T-helper 1 cell (primary cell): Measurements from ENCODE around the gene OR51E2.

Experiments used
- DNase-seq, 5 donors: peaks; one replicate each; pipeline ENCODE4 v3.0.0-alpha.2; 2012 to 2020
- total RNA-seq, 4 donors: gene quantifications; one replicate each; lab custom pipeline; 2026; lab: John Stamatoyannopoulos, UW

Gene OR51E2, protein sequence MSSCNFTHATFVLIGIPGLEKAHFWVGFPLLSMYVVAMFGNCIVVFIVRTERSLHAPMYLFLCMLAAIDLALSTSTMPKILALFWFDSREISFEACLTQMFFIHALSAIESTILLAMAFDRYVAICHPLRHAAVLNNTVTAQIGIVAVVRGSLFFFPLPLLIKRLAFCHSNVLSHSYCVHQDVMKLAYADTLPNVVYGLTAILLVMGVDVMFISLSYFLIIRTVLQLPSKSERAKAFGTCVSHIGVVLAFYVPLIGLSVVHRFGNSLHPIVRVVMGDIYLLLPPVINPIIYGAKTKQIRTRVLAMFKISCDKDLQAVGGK
- 0 reads per million in 4 donors for total RNA-seq

DNA sequence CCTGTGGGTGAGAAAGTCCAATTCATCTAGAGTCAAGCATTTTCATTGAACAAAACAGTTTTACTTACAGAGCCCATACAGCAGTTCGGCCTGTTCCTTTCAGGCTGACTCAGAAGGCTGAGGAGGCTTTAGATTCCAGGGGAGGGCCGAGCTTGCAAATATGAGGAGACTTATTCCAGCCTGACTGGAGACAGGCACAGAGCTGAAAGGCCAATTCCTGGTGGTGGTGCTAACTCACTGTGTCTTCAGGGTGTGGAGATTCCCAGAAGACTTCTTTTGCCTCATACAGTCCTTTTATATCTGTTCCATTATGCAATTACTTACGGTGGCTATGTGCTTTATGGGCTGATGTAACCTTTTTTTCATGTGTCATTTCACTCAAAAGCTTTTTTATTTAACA, at the start of gene OR51E2:
OR51E2 (minus strand) TSS at position 269 of the 400 bp plus-strand sequence. CDS start 15,142 bp downstream, outside the sequence.
- DNase-seq, result no peak

DNA sequence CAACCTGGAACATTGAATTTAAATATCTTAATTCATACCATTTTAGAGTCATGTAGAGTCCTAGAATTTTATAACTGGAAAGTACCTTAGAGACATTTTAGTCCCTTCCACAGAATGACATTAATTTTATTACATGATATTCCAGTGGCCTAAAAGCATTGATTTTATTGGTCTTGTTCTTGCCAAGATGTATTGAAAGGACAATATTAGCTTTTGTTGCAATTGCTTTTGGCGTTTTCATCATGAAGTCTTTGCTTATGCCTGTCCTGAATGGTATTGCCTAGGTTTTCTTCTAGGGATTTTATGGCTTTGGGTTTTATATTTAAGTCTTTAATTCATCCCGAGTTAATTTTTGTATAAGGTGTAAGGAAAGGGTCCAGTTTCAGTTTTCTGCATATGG, 43.1 kb upstream of the OR51E2 start:
- DNase-seq, result no peak

DNA sequence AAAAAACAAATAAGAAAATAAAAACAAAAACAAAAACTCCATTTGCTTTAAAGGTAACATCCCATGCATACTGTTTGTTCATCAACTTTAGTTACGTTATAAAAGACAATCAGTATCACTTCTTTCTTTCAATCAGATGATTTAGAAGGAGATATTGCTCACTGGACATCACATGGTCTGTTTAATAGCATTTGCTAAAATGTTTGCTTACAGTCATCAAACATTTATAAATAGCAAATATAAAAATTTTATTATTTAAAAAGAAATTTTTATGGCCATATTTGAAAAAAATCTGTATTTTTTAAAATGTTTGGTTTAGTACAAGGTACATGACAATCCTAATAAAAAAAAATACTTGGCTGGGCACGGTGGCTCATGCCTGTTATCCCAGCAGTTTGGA, 29.5 kb upstream of the OR51E2 start:
- no peak for DNase-seq

DNA sequence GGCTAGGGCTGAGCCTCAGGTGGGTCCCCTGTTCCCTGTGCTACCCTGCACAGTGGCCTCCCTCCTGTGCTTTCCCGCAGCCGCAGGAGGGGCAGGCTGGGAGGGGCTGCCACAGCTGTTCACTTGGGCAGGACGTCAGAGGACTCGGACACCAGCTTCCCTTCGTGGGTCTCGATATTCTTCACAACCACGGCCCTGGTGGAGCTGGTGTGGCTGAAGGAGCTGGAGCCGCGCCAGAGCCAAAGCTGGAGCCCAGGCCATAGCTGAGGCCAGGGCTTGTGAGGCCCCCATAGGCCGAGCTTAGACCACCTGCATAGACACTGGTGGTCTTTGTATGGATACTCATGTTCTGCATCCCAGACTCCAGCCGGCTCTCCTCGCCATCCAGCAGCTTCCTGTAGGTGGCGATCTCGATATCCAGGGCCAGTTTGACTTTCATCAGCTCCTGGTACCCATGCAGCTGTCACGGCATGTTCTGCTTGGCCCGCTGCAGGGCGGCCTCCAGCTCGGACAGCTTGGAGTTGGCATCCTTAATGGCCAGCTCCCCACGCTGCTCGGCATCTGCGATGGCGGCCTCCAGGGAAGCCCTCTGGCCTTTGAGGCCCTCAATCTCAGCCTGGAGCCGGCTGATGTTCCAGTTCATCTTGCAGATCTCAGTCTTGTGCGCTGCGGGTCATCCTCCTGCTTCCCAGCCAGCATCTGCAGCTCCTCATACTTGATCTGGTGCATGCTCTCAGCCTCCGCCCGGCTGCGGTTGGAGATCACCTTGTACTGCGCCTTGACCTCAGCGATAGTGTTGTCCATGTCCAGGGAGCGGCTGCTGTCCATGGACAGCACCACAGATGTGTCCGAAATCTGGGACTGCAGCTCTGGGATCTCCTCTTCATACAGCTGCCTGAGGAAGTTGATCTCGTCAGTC, 25.2 kb upstream of the OR51E2 start:
- peak in 1 of 5 donors; percentile 1 for DNase-seq

DNA sequence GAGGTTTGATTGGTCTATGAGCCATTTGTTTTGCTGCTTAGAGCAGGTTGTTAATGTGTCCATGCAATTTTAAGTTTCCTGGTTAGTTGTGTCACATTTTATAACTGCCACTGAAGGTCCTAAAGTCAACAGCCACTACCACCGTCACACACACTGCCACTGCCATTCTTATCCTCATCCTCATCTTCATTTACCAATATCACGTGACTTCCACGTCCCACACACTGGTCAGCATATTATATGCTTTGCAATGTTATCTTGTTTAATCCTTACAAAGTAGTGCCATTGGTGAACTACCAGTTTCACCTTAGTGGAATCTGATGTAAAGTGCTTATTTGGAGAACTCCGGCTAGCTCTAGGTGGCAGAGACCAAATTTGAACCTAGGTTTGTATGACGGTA, 16.6 kb upstream of the OR51E2 start:
- no peak for DNase-seq

DNA sequence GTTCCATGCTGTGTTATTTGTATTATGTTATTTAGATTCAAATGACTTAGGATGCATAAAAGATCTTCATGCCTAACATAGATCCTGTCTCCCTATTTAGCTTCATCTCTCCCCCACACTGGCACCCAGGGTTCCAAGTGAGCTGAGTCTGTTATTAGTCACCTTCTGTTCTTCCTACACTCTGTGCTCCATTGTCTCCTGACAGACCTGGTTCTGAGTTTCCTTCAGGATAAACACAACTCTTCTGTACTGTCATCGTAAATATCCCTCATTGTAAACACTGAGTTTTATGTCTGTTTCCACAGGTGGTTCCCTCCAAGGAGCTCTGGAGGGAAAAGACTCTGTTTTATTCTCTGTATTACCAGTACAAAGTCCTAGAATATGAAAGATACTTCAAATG, 15.6 kb upstream of the OR51E2 start:
- no peak for DNase-seq

DNA sequence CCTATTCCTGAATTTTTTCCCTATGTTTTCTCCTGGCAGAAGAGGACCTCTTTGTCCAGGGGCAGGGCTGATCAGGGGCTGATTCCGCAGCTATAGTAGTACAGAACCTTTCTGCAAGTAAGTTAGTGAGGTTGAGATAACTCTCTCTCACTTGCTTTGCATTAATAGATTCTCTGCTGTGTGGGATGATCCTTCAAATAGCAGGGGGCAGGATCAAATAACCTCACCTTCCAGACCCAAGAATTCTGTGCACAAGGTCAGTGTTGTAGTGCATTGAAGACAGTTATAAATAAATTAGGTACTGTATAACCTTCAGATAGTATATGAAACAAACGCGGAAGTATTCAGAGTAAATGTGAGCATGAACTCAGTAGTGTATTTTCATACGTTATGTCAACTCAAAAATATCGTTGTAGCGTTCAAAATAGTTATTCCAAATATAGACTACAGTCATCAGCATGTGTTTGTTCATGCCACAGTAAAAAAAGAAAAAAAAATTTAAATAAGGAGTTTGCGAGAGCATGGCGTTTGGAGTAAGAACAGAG, 7.2 kb upstream of the OR51E2 start:
- DNase-seq, result no peak

DNA sequence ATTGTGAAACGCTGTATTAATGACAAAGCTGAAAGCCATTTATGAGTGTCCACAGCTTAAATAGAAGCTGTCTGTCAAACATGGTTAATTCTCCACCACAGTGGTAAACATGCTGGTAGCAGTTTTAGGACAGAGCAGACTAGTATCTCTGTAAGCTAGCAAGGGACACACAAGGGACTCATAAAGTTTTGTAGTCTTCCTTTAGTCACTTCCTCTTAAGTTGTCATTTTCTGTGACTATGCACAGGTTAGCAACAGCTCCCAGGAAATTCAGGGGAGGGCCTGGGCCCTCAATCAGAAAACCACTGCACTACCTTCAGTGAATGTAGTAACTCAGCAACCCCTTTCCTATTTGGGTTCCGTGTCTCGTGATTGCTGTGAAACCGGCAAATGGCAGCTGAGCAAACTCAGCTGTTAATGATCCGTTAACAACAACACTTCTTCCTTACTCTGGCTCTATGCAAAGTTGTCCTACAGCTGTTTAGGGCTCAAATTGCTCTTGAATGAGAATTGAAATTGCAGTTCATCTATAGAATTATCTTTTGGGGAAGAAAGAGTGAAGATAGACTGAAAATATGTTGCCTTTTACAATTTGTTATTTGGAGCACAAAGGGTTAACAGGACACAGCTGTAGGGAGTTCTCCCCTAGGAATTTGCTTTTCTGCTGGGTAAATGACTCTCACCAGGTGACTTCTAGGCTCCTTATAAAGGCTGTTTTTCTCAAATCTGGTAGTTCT, 6.6 kb upstream of the OR51E2 start, which contains the start of gene MMP26:
MMP26 (plus strand) TSS at position 731 of the 736 bp plus-strand sequence.
- no peak for DNase-seq

DNA sequence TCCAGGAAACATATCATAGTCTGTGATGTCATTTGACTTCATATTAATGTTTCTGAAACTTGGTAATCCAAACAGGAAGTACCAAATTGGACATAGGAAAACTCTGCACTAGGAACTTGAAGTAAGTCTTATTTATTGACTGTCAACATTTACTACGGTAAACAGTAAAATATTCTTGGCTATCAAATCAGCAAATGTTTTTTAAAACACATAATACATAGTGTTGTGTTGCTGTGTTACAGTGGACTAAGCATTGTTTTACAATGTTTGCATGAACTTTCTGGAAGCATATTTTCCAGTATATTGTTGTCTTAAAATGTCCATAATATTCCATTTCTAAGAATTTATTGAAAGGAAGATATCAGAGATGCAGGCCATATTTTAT, 2.8 kb upstream of the OR51E2 start:
- no peak for DNase-seq

DNA sequence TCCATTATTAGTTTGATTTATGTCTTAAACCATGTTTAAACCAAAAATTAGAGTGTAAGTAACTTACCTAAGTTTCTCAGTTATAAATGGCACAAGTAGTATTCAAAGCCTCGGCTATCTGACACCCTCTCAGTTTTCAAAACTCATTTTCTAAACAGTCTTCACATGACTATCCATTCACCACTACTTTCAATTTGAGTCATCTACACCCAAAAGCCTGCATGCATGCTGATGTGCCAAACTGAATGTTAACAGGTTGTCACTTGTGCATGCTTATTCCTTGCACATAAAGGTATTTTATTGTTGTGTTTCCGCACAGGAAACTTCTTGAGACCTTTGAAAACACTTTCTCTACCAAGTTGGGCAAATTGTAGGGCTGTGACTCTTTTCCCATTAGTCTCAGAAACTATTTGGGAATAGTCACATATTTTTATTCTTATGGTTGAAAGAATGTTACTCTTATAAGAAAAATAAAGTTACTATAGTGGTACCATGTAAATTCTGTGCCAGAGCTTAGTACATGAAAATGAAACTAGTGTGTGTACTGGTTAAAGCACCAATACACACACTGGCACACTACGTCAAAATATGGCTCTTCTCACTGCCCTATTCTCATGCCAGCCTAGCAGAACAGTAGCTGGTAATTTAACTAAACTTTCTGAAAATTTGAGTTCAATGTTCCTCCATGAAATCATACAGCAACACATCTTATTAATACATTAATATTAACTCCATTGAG, 2.2 kb upstream of the OR51E2 start:
- DNase-seq, result peak in 1 of 5 donors; percentile 51

DNA sequence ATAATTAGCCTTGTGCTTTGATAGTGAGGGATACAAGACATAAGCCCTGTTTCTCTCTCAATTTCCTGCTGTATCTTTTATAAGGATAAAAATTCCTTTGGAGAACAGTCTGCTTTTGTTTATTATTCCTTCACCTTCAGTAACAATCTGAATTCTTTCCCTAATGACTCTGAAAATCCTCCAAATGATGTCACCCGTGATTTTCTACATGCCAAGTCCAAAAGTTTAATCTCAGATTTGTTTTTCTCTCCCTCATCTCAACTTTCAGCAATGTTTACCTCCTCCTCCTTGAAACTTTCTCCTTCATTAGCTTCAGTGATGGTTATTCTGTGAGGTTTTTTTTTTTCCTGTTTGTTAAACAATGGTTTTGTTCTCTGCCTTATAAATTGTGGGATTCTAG, 2.2 kb downstream of the OR51E2 start:
- DNase-seq, result no peak

DNA sequence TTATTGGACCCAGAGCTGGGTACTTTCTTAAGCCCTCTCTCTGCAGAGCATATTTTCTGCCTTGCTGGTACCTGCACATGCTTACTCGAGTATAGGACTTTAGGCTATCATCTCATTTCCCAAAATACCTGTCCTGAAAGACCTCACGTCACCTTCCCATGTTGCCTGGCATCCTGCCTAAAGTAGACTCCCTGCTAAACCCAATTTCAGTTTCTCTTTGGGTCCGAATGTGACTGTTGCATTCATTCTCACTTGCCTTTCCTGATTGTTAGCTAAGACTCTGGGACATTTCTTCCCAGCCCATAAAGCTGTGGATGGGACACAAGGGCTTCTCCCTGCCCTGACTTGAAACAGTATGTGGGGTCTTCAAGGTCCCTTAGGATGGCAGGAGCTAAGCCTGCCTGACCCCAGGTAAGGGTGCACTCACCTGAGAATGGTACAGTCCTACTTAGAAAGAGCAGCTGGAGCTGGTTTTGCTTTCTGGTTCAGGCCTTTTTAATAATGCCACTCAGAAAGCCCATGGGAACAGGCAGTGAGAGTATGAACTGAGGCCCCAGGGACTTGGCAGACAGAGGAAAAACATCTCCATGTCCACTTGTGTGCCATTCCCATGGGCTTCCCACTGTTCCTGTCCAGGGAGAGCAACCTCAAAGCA, 12.9 kb downstream of the OR51E2 start:
- no peak for DNase-seq

DNA sequence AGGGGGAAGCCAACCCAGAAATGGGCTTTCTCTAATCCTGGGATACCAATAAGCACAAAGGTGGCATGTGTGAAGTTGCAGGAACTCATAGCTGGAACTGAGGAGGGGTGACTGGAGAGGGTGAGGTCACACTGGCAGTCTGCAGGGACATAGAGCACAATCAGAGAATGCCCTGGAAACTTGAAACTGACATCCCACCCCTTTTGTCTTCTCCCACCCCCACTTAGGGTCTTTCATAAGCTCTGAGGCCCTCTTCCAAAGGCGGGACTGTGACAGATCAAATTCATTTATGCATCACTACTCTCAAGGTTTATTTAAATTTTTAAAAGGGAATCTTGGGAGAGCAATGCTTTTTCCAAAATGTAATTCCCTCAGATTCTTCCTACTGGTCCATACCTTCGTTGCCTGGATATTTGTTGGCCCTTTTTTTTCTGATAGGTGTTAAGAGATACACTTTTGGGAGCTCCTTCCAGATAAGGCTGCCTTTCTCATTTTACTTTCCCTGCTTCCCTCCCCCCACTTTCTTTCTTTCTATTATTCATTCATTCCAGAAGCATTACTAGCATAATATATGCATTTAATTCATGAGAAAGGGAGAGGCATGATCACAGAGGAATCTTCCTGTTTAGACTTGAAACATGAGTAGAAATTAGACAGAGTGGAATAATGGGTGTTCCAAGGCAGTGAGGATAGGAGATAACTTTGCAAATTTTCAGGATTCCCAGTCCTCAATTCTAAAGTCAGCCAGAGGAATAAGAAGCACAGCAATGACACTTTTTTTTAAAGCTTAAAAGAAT, 14.8 kb downstream of the OR51E2 start:
- no peak for DNase-seq

DNA sequence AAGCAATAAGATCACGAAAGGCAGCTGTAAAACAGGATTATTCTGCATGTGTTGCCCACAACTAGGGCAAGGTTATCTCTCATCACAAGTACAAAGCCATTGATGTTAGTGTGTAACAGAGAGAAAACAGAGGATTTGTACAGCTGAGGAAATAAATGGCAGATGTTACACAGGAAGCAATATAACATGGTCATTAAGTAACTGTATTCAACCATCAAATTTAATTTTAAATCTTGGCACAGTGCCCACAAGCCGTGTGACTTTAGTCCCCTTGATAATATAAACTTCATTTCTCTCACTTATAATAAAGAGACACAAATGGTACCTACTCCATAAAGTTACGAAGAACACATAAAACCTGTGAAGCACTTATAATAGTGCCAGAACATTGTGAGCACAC, 17.3 kb downstream of the OR51E2 start:
- no peak for DNase-seq

DNA sequence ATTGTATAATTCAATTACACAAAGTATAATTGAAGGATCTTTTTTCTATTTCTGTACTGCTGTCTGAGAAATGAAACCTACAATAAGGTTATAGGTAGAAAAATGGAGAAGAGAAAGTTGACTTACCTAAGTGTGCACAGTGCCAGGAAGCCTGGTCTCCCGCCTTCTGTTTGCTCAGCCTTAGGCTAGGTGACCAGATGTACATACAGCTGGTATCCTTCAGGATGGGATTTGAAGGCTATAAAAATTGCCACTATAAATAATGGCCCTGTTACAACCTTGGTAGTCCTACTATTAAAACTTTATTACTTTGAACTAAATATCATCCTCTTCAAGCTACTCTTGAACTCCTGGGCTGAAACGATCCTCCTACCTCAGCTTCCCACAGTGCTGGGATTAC, 19.7 kb downstream of the OR51E2 start:
- no peak for DNase-seq

DNA sequence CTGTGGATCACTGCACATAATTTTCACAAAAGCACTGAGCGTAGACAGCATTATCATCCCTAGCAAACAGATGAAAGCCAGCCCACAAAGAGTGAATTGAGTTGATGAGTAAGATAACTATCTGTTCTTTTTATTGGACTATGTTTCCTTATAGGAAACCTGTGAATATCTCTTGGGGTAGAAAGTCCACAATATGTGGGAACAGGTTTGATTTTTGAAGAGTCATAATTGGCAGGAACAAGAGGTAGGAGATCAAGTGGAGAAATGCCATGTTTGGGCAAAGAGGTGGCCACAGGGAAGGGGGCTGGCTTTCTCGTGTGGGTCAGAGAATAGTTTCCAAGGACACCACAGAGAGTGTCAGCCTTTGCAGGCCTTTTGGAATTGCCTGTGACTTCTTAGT, 23.9 kb downstream of the OR51E2 start:
- DNase-seq, result no peak

DNA sequence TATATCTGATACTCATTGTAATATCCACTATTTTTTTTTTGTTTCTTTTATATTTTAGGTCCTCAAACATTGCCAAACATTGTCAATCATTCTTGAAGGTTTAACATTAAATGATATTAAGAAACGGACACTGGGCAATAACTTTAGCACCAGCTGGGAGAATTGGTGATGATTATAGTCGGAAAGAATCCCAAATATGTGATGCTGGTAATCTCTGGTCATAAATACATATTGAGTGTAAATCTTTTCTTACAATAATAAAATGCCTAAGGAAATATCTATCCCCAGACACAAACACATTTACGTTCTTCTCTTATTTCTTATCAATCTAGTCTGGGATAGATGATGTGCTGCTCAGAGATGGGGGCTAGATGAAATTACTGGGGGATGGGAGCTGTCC, 25.2 kb downstream of the OR51E2 start:
- DNase-seq, result no peak

DNA sequence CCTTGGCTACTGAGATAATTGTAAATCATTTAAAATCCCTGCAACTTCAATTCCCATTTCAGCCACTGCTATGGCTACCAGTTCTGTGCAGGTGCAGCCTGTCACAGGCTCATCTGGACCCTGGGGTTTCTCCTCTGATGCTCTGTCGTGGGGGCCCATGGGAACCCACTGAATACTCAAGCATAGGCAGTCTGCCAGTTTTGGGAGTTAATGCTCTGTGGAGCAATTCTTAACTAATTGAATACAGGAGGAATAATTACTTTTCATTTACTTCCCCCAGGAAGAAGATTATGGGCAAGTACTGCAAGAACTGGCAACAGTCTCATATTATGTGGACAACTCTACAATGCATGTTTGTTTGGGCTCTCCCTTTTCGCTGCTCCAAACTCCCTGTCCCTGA, 25.9 kb downstream of the OR51E2 start:
- DNase-seq, result no peak

DNA sequence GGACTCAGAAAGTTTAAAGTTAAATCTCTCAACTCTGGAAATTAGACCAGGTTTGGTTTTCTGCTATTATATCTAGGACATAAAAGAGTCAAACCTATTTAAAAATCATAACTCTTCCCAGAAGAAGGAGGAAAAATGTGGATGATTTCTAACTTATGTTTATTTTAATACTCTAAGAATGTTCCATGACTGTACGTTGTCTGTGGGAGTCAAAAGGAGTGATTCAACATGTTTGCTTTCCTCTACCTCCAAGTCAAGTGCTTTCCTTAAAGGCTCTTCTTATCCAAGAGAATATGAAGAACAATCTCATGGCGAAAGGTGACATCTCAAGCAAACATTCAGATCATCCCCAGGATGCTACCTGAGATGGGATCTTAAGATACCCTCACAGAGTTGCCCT, 32.2 kb downstream of the OR51E2 start:
- DNase-seq, result no peak

DNA sequence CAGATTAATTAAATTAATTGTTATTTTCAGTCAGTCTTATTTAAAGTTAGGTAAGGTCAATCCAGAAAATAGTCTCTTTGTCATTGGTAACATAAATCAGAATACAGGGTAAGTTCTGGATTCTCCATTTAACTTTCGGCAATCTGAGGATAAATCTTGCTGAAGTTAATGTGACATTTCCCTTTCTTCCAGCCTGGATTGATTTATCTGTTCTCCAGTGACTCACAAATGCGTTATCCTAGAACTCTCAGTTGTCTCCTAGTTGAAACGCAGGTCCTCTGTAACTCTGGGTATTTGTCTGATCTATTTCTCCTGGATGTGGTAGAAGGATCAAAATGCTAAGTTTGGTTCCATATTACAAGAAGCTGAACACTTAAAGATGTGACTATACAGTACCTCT, 32.9 kb downstream of the OR51E2 start:
- no peak for DNase-seq

DNA sequence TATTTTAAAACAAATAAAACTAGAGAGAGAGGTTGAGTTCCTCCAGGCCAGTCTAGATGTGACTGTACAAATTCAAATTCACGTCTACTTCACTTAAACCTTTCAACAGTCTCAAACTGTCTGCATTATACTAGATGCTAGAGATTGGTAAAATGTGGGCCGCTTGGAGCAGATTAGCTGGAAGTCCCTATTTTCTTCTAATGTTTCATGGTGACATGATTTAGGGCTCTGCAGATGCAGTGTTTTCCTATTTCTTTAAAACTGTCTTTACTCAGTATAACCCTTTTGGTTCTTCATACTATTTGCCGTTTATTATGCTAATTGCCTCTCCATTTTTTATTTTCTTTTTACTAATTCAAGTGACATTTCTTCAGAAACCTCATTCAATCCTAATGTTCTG, 33.5 kb downstream of the OR51E2 start:
- DNase-seq, result no peak
